NOMO-1 treated with dmso at 0.1 percent for 144 hours (cell line): Measurements from ENCODE around the gene SLC35E2B.

ENCODE experiments used
- DNase-seq: peaks from one replicate; lab custom pipeline; 2025; ENCODE audit not compliant: unreplicated experiment; lab: John Stamatoyannopoulos, UW

Gene SLC35E2B

GRCh38 chr1:1627261-1627828 is 65.2 kb downstream of the SLC35E2B start:
- no peak for DNase-seq

- DNase-seq, result no peak
Observed at GRCh38 chr1:1626207-1627141, 66.1 kb downstream of the SLC35E2B start.

GRCh38 chr1:1625824-1626206 is 66.8 kb downstream of the SLC35E2B start:
- no peak for DNase-seq

- no peak for DNase-seq
Observed at GRCh38 chr1:1625404-1625775, 67.2 kb downstream of the SLC35E2B start.

GRCh38 chr1:1624443-1625403 is 67.9 kb downstream of the SLC35E2B start:
- DNase-seq, result no peak

- DNase-seq, result no peak
Observed at GRCh38 chr1:1623631-1624442, 68.8 kb downstream of the SLC35E2B start.

GRCh38 chr1:1623181-1623630 is 69.4 kb downstream of the SLC35E2B start:
- no peak for DNase-seq

GRCh38 chr1:1622788-1623094 is 69.9 kb downstream of the SLC35E2B start:
- DNase-seq, result no peak

- DNase-seq, result no peak
Observed at GRCh38 chr1:1622010-1622787, 70.4 kb downstream of the SLC35E2B start.

- no peak for DNase-seq
Observed at GRCh38 chr1:1621173-1622009, 71.2 kb downstream of the SLC35E2B start.

GRCh38 chr1:1620433-1621139 is 72.0 kb downstream of the SLC35E2B start:
- DNase-seq, result no peak

- DNase-seq, result no peak
Observed at GRCh38 chr1:1619917-1620361, 72.7 kb downstream of the SLC35E2B start.

GRCh38 chr1:1618396-1619068 is 74.1 kb downstream of the SLC35E2B start:
- no peak for DNase-seq

- DNase-seq, result no peak
Observed at GRCh38 chr1:1617925-1618324, 74.7 kb downstream of the SLC35E2B start.

- no peak for DNase-seq
Observed at GRCh38 chr1:1617516-1617915, 75.1 kb downstream of the SLC35E2B start.

- no peak for DNase-seq
Observed at GRCh38 chr1:1616838-1617237, 75.8 kb downstream of the SLC35E2B start.

GRCh38 chr1:1616045-1616790 is 76.4 kb downstream of the SLC35E2B start:
- no peak for DNase-seq
